Activated naive CD8-positive, alpha-beta T cell (primary cell): ENCODE measurements around the gene ASCC1.
"Not testable (repeated sequence)": the region's sequence is repeated elsewhere in the genome, so short reads cannot be mapped to it uniquely, and the experiment has no call there.

Source experiments
- H3K27ac Mint-ChIP-seq: one replicate; pipeline ENCODE4 v1.8.0; 2021; ENCODE audit warnings: mixed read lengths
- H3K27me3 Mint-ChIP-seq: one replicate; pipeline ENCODE4 v1.8.0; 2021; ENCODE audit warnings: mixed read lengths
- H3K36me3 Mint-ChIP-seq: one replicate; pipeline ENCODE4 v1.8.0; 2021; ENCODE audit warnings: mixed read lengths
- H3K4me1 Mint-ChIP-seq: one replicate; pipeline ENCODE4 v1.8.0; 2021; ENCODE audit warnings: low read depth, mixed read lengths
- H3K4me3 Mint-ChIP-seq: one replicate; pipeline ENCODE4 v1.8.0; 2021; ENCODE audit warnings: mild to moderate bottlenecking, mixed read lengths
- H3K9me3 Mint-ChIP-seq: one replicate; pipeline ENCODE4 v1.8.0; 2021; ENCODE audit warnings: low read depth, mixed read lengths

Gene ASCC1

GRCh38 chr10:72218325-72218724 is 2.2 kb upstream of the ASCC1 start:
- H3K27ac Mint-ChIP-seq: peak overlapping the region; percentile 97
- H3K9me3 Mint-ChIP-seq: no peaks in the 10 kb centered on the region
- H3K27me3 Mint-ChIP-seq: no peaks in the 10 kb centered on the region
- no peaks in the 10 kb centered on the region for H3K36me3 Mint-ChIP-seq
- peaks cover 55% of the 10 kb centered on the region for H3K4me1 Mint-ChIP-seq
- H3K4me3 Mint-ChIP-seq: peak overlapping the region; percentile 81

DNA sequence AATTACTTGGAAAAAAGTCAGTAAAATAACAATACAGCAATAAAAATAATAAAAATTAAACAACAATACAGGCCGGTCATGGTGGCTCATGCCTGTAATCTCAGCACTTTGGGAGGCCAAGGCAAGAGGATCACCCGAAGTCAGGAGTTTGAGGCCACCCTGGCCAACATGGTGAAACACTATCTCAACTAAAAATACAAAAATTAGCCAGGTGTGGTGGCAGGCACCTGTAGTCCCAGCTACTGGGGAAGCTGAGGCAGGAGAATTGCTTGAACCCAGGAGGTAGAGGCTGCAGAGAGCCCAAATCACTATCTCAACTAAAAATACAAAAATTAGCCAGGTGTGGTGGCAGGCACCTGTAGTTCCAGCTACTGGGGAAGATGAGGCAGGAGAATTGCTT is 4.2 kb downstream of the ASCC1 start:
- H3K27ac Mint-ChIP-seq, H3K36me3 Mint-ChIP-seq, H3K9me3 Mint-ChIP-seq, H3K27me3 Mint-ChIP-seq, H3K4me3 Mint-ChIP-seq: not testable (repeated sequence)
- H3K4me1 Mint-ChIP-seq: peaks cover 32% of the 10 kb centered on the region

GRCh38 chr10:72211381-72211780 is 4.7 kb downstream of the ASCC1 start:
- H3K36me3 Mint-ChIP-seq, H3K4me3 Mint-ChIP-seq: not testable (repeated sequence)

DNA sequence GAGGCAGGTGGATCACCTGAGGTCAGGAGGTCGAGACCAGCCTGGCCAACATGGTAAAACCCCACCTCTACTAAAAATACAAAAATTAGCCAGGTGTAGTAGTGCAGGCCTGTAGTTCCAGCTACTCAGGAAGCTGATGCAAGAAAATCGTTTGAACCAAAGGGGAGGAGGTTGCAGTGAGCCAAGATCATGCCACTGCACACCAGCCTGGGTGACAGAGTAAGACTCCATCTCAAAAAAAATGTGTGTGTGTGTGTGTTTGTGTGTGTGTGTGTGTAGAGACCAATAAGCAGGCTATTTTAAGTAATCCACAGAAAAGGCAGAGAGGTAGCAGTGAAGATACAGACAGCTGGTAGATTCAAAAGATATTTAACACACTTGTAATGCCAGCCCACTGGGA is 7.5 kb downstream of the ASCC1 start:
- not testable (repeated sequence) for H3K4me3 Mint-ChIP-seq, H3K9me3 Mint-ChIP-seq, H3K27me3 Mint-ChIP-seq
- H3K27ac Mint-ChIP-seq: peak overlapping the region; percentile 91
- H3K36me3 Mint-ChIP-seq: peaks cover 14% of the 10 kb centered on the region
- peaks cover 18% of the 10 kb centered on the region for H3K4me1 Mint-ChIP-seq

More at GRCh38 chr10:72211381-72211780, 4.7 kb downstream of the ASCC1 start:
- not testable (repeated sequence) for H3K27me3 Mint-ChIP-seq, H3K9me3 Mint-ChIP-seq, H3K27ac Mint-ChIP-seq
- peaks cover 28% of the 10 kb centered on the region for H3K4me1 Mint-ChIP-seq

GRCh38 chr10:72206511-72207229 is 9.4 kb downstream of the ASCC1 start:
- peaks cover 16% of the 10 kb centered on the region for H3K36me3 Mint-ChIP-seq
- no peaks in the 10 kb centered on the region for H3K9me3 Mint-ChIP-seq

DNA sequence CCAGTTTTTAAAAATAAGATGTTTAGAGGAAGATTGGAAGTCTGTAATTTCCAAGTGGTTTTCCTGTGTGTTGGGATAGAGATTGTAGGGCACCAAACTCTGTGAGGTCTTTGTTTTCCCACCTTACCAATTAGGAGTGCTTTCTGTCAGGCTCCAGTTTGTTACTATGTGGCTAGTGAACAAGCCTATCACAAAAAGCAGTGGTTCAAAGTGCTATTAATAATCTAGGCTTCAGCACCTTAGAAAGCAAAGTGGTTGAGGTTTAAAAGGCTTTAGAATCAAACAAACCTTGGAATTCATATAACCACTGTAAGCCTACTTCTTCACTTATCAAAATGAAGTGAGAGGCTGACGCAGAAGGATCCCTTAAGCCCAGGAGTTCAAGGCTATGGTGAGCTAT is 11.4 kb downstream of the ASCC1 start:
- Mint-ChIP-seq H3K4me1 (peaks cover 10% of the 10 kb centered on the region), H3K9me3 (no peaks in the 10 kb centered on the region), H3K27me3 (no peaks in the 10 kb centered on the region), H3K36me3 (peaks cover 11% of the 10 kb centered on the region), H3K4me3 (no peak overlapping the region), H3K27ac (no peak overlapping the region)

More at GRCh38 chr10:72206511-72207229, 9.4 kb downstream of the ASCC1 start:
- peaks cover 10% of the 10 kb centered on the region for H3K4me1 Mint-ChIP-seq
- H3K27me3 Mint-ChIP-seq: no peaks in the 10 kb centered on the region
- H3K27ac Mint-ChIP-seq: no peak overlapping the region
- H3K4me3 Mint-ChIP-seq: no peak overlapping the region

- Mint-ChIP-seq H3K4me1 (peaks cover 11% of the 10 kb centered on the region), H3K27ac (no peak overlapping the region), H3K9me3 (no peaks in the 10 kb centered on the region), H3K4me3 (no peak overlapping the region), H3K27me3 (no peaks in the 10 kb centered on the region), H3K36me3 (peaks cover 11% of the 10 kb centered on the region)
Measured at GRCh38 chr10:72204296-72204695, 11.8 kb downstream of the ASCC1 start.

- no peak overlapping the region for H3K27ac Mint-ChIP-seq
- H3K4me3 Mint-ChIP-seq: no peak overlapping the region
- H3K9me3 Mint-ChIP-seq: no peaks in the 10 kb centered on the region
Measured at GRCh38 chr10:72201293-72201692, 14.8 kb downstream of the ASCC1 start.

DNA sequence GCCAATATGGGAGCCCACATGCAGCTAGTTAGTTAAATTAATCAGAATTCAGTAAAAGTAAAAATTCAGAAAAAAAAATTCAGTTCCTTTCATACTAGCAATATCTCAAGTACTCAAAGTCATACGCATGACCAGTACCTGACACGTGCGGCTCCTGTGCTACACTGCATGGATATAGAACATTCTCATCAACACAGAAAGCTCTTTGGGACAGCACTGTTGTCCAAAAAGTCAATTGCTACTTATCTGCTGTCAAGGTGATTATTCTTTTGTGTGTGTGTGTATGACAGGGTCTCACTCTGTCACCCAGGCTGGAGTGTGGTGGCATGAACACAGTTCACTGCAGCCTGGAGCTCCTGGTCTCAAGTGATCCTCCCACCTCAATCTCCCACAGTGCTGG is 15.2 kb downstream of the ASCC1 start:
- H3K27ac Mint-ChIP-seq: no peak overlapping the region
- no peaks in the 10 kb centered on the region for H3K27me3 Mint-ChIP-seq
- no peaks in the 10 kb centered on the region for H3K9me3 Mint-ChIP-seq
- no peak overlapping the region for H3K4me3 Mint-ChIP-seq
- peaks cover 5% of the 10 kb centered on the region for H3K4me1 Mint-ChIP-seq
- peaks cover 7% of the 10 kb centered on the region for H3K36me3 Mint-ChIP-seq

More at GRCh38 chr10:72201293-72201692, 14.8 kb downstream of the ASCC1 start:
- Mint-ChIP-seq H3K27me3 (no peaks in the 10 kb centered on the region), H3K36me3 (peaks cover 7% of the 10 kb centered on the region), H3K4me1 (peaks cover 5% of the 10 kb centered on the region)

DNA sequence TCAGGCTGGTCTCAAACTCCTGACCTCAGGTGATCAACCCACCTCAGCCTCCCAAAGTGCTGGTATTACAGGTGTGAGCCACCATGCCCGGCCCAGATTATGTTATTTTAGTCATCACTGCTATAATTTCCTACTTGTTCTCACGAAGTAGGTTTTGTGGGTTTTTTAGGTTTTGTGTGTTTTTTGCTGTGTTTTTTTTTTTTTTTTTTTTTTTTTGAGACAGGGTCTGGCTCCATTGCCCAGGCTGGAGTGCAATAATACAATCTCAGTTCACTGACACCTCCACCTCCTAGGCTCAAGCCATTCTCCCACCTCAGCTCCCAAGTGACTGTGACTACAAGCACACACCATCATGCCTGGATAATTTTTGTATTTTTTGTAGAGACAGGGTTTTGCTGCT is 21.1 kb downstream of the ASCC1 start:
- no peak overlapping the region for H3K27ac Mint-ChIP-seq
- H3K27me3 Mint-ChIP-seq: no peaks in the 10 kb centered on the region

GRCh38 chr10:72186982-72187330 is 29.1 kb downstream of the ASCC1 start:
- Mint-ChIP-seq H3K27ac (no peak overlapping the region), H3K27me3 (no peaks in the 10 kb centered on the region), H3K9me3 (peaks cover 5% of the 10 kb centered on the region), H3K4me3 (no peak overlapping the region), H3K4me1 (peaks cover 10% of the 10 kb centered on the region), H3K36me3 (peaks cover 15% of the 10 kb centered on the region)

More for the DNA sequence above, 21.1 kb downstream of the ASCC1 start:
- Mint-ChIP-seq H3K9me3 (no peaks in the 10 kb centered on the region), H3K4me3 (no peak overlapping the region), H3K4me1 (peaks cover 4% of the 10 kb centered on the region), H3K36me3 (no peaks in the 10 kb centered on the region)

- Mint-ChIP-seq H3K27ac (no peak overlapping the region), H3K4me3 (peak overlapping the region; percentile 27), H3K36me3 (peaks cover 17% of the 10 kb centered on the region), H3K4me1 (peaks cover 10% of the 10 kb centered on the region), H3K27me3 (no peaks in the 10 kb centered on the region), H3K9me3 (peaks cover 5% of the 10 kb centered on the region)
Measured at GRCh38 chr10:72186258-72186981, 29.7 kb downstream of the ASCC1 start.

DNA sequence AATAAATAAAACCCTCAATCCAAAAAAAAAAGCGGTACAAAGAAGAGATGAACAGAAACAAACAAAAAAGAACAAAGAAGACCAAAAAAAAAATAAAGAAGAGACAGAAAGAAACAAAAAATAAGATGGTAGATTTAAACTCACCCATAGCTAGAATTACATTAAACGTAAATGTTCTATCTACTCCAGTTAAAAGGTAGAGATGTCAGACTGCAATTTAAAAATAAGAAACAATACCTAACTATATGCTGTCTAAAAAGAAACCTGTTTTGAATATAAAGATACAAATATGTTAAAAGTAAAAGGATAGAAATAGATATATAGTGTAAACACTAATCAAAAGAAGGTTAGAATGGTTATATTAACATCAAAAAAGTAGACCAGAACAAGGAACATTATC is 31.9 kb downstream of the ASCC1 start:
- Mint-ChIP-seq H3K27ac (no peak overlapping the region), H3K36me3 (peaks cover 19% of the 10 kb centered on the region), H3K9me3 (peaks cover 5% of the 10 kb centered on the region), H3K4me1 (peaks cover 10% of the 10 kb centered on the region), H3K4me3 (no peak overlapping the region), H3K27me3 (no peaks in the 10 kb centered on the region)

- Mint-ChIP-seq H3K27me3 (no peaks in the 10 kb centered on the region), H3K4me1 (peaks cover 3% of the 10 kb centered on the region), H3K36me3 (peaks cover 8% of the 10 kb centered on the region), H3K9me3 (no peaks in the 10 kb centered on the region), H3K27ac (no peak overlapping the region), H3K4me3 (no peak overlapping the region)
Measured at GRCh38 chr10:72177454-72177853, 38.6 kb downstream of the ASCC1 start.

GRCh38 chr10:72176701-72177100 is 39.4 kb downstream of the ASCC1 start:
- H3K27ac Mint-ChIP-seq: no peak overlapping the region
- H3K27me3 Mint-ChIP-seq: no peaks in the 10 kb centered on the region
- no peak overlapping the region for H3K4me3 Mint-ChIP-seq
- peaks cover 2% of the 10 kb centered on the region for H3K36me3 Mint-ChIP-seq
- peaks cover 4% of the 10 kb centered on the region for H3K4me1 Mint-ChIP-seq
- no peaks in the 10 kb centered on the region for H3K9me3 Mint-ChIP-seq
